Testis (tissue), 3 donors: ENCODE data around the gene ABI3BP. TPM values are rescaled to one million over a fixed set of nuclear protein-coding genes. Genes with fewer than 3 reads are reported as not detected.

Source experiments
- DNase-seq: peaks from one replicate; pipeline ENCODE4 v3.0.0-alpha.2; 2019
- H3K27ac ChIP-seq, 2 donors: fragments of 200-600 bp; sonication (generic); one replicate each; pipeline ENCODE4 v1.5.1; 2019
- H3K27me3 ChIP-seq: fragments of 200-600 bp; sonication (generic); one replicate; pipeline ENCODE4 v1.5.1; 2019
- H3K36me3 ChIP-seq: fragments of 200-600 bp; sonication (generic); one replicate; pipeline ENCODE4 v1.5.1; 2017; ENCODE audit warnings: low read depth; ENCODE audit errors: missing control alignments
- H3K4me1 ChIP-seq: fragments of 200-600 bp; sonication (generic); one replicate; pipeline ENCODE4 v1.5.1; 2019
- H3K4me3 ChIP-seq, 2 donors: fragments of 200-600 bp; sonication (generic); one replicate each; pipeline ENCODE4 v1.5.1; 2017 to 2019
- H3K9me3 ChIP-seq: fragments of 200-600 bp; sonication (generic); one replicate; pipeline ENCODE4 v1.5.1; 2017
- CTCF ChIP-seq, 3 experiments: fragments of 450-650 bp in 2 of 3; fragments of 200-600 bp in 1 of 3; sonication (generic) in 1 of 3; IDR thresholded peaks; one replicate each; pipeline ENCODE4 v1.5.1; 2016 to 2019; ENCODE audit warnings: antibody characterized with exemption in 3 of 3, mild to moderate bottlenecking in 2 of 3, moderate library complexity in 1 of 3
- POLR2A ChIP-seq: fragments of 450-650 bp; IDR thresholded peaks from one replicate; pipeline ENCODE4 v1.6.1; 2017; ENCODE audit warnings: antibody characterized with exemption, mild to moderate bottlenecking, moderate library complexity
- WGBS, 2 donors: methylation state at CpG; one replicate each; pipeline ENCODE4 v1.1.5; 2018; 5-methylcytosine and 5-hydroxymethylcytosine counted together
- intact Hi-C: fragments of 100-400 bp; cut with DNase I; formaldehyde crosslinking; loops from one replicate; pipeline ENCODE4 v1.15.1; 2023; ENCODE audit warnings: low total_unique reads
- polyA plus RNA-seq: library from polyadenylated mRNA; stranded (reverse); fragments of 350-450 nt; fragmentation: Illumina TruSeq; extraction: RNeasy Lipid Tissue Mini Kit (QIAGEN cat#74804); gene quantifications from one replicate; pipeline ENCODE4 v1.2.3, GENCODE V29; 2014; ENCODE audit warnings: low read depth, low replicate concordance; ENCODE audit not compliant: insufficient read depth
- total RNA-seq, 2 donors: library from RNA; depleted of rRNA; stranded (reverse); fragments of >200 nt; gene quantifications; one replicate each; pipeline ENCODE4 v1.2.3, GENCODE V29; 2016

The ABI3BP gene
- total and polyA plus RNA-seq, 3 donors from 2014 or later, result 8.7 to 58.2 (median 25.0) TPM

- WGBS, 2 donors, result 72 to 92% methylated on average over 1 of the region's 1 CpG
- no peak overlapping the region for H3K27ac ChIP-seq
- no peaks in the 10 kb centered on the region for H3K27me3 ChIP-seq
- DNase-seq, result no peak
- no peak for TF ChIP-seq POLR2A
- no peaks in the 10 kb centered on the region for H3K36me3 ChIP-seq
- H3K4me3 ChIP-seq, result no peak overlapping the region
- no peaks in the 10 kb centered on the region for H3K4me1 ChIP-seq
- intact Hi-C loops, result no loop called here
- H3K9me3 ChIP-seq, result no peaks in the 10 kb centered on the region
Measured at GRCh38 chr3:100726706-100727105, 266.5 kb downstream of the ABI3BP start.

GRCh38 chr3:100725935-100726513, 267.2 kb downstream of the ABI3BP start:
- DNase-seq, result no peak
- Histone ChIP-seq H3K36me3 (no peaks in the 10 kb centered on the region), H3K4me1 (no peaks in the 10 kb centered on the region), H3K4me3 (no peak overlapping the region), H3K9me3 (no peaks in the 10 kb centered on the region), H3K27me3 (no peaks in the 10 kb centered on the region), H3K27ac (no peak overlapping the region)
- 90 to 92% methylated on average over 3 of the region's 3 CpGs for WGBS, 2 donors
- TF ChIP-seq CTCF (IDR thresholded peaks at IDR 0.05) (no peak), POLR2A (no peak)
- intact Hi-C loops, result no loop called here

GRCh38 chr3:100720426-100720825, 272.8 kb downstream of the ABI3BP start:
- DNase-seq, result no peak
- WGBS, 2 donors, result 74 to 75% methylated on average over 5 of the region's 5 CpGs

GRCh38 chr3:100719136-100719535, 274.1 kb downstream of the ABI3BP start:
- Histone ChIP-seq H3K36me3 (no peaks in the 10 kb centered on the region), H3K27me3 (no peaks in the 10 kb centered on the region), H3K4me3 (no peak overlapping the region), H3K9me3 (no peaks in the 10 kb centered on the region), H3K27ac (no peak overlapping the region), H3K4me1 (no peaks in the 10 kb centered on the region)
- intact Hi-C loops, result no loop called here
- DNase-seq, result no peak
- no peak for TF ChIP-seq POLR2A
- 47 to 62% methylated on average over 1 of the region's 1 CpG for WGBS, 2 donors

More at GRCh38 chr3:100720426-100720825, 272.8 kb downstream of the ABI3BP start:
- Histone ChIP-seq H3K27me3 (no peaks in the 10 kb centered on the region), H3K4me3 (no peak overlapping the region), H3K27ac (no peak overlapping the region), H3K9me3 (no peaks in the 10 kb centered on the region), H3K36me3 (no peaks in the 10 kb centered on the region), H3K4me1 (no peaks in the 10 kb centered on the region)
- no peak for TF ChIP-seq POLR2A
- intact Hi-C loops, result no loop called here

GRCh38 chr3:100717637-100718487, 275.4 kb downstream of the ABI3BP start:
- Histone ChIP-seq H3K27ac (no peak overlapping the region), H3K4me1 (no peaks in the 10 kb centered on the region), H3K27me3 (no peaks in the 10 kb centered on the region), H3K36me3 (no peaks in the 10 kb centered on the region), H3K9me3 (no peaks in the 10 kb centered on the region), H3K4me3 (no peak overlapping the region)
- intact Hi-C loops, result no loop called here
- 82 to 85% methylated on average over 4 of the region's 4 CpGs for WGBS, 2 donors
- no peak for TF ChIP-seq CTCF (IDR thresholded peaks at IDR 0.05)
- no peak for TF ChIP-seq POLR2A
- DNase-seq, result no peak

GRCh38 chr3:100717063-100717462, 276.2 kb downstream of the ABI3BP start:
- H3K36me3 ChIP-seq, result no peaks in the 10 kb centered on the region
- TF ChIP-seq POLR2A (no peak), CTCF (IDR thresholded peaks at IDR 0.05) (no peak)
- H3K4me1 ChIP-seq, result peaks cover 5% of the 10 kb centered on the region
- no peaks in the 10 kb centered on the region for H3K9me3 ChIP-seq
- intact Hi-C loops, result no loop called here
- H3K27me3 ChIP-seq, result no peaks in the 10 kb centered on the region
- H3K27ac ChIP-seq, result no peak overlapping the region
- WGBS, 2 donors, result 89 to 92% methylated on average over 2 of the region's 2 CpGs
- H3K4me3 ChIP-seq, result no peak overlapping the region
- DNase-seq, result no peak
